MM.1S (cell line): ENCODE results near the gene NDEL1.
"Not testable (repeated sequence)": the region's sequence is repeated elsewhere in the genome, so short reads cannot be mapped to it uniquely, and the experiment has no call there.

Experiments used
- DNase-seq: peaks from one replicate; pipeline ENCODE4 v3.0.0-alpha.2; 2015
- H2AFZ ChIP-seq: fragments of 300-600 bp; sonication (generic); 2 replicates; pipeline ENCODE4 v1.6.0; 2016; ENCODE audit warnings: antibody characterized with exemption, low read length
- H3F3A ChIP-seq: fragments of 300-600 bp; sonication (generic); 2 replicates; pipeline ENCODE4 v1.6.1; 2016; ENCODE audit warnings: mild to moderate bottlenecking, antibody characterized with exemption, low read length, moderate library complexity, mixed read lengths; ENCODE audit not compliant: insufficient read depth
- H3K27ac ChIP-seq: fragments of 300-600 bp; sonication (generic); 2 replicates; pipeline ENCODE4 v1.5.1; 2016; ENCODE audit warnings: mild to moderate bottlenecking, low read length
- H3K27me3 ChIP-seq: fragments of 300-600 bp; sonication (generic); replicated peaks from 2 replicates; pipeline ENCODE4 v1.6.0; 2016; ENCODE audit warnings: low read length; ENCODE audit not compliant: insufficient read depth
- H3K36me3 ChIP-seq: fragments of 300-600 bp; sonication (generic); replicated peaks from 2 replicates; pipeline ENCODE4 v1.6.1; 2016; ENCODE audit warnings: mild to moderate bottlenecking, low read length, mixed read lengths; ENCODE audit not compliant: insufficient read depth
- H3K4me1 ChIP-seq: fragments of 300-600 bp; sonication (generic); 2 replicates; pipeline ENCODE4 v1.6.1; 2016; ENCODE audit warnings: low read length, mixed read lengths
- H3K4me2 ChIP-seq: fragments of 300-600 bp; sonication (generic); 2 replicates; pipeline ENCODE4 v1.6.0; 2016; ENCODE audit warnings: low read depth, low read length
- H3K4me3 ChIP-seq: fragments of 300-600 bp; sonication (generic); 2 replicates; pipeline ENCODE4 v1.5.1; 2016; ENCODE audit warnings: low read length, mixed read lengths
- H3K79me2 ChIP-seq: fragments of 300-600 bp; sonication (generic); 2 replicates; pipeline ENCODE4 v1.6.1; 2016; ENCODE audit warnings: mixed run types, low read length, mixed read lengths
- H3K9ac ChIP-seq: fragments of 300-600 bp; sonication (generic); 2 replicates; pipeline ENCODE4 v1.6.1; 2016; ENCODE audit warnings: low read length, mixed read lengths
- H3K9me2 ChIP-seq: fragments of 300-600 bp; sonication (generic); replicated peaks from 2 replicates; pipeline ENCODE4 v1.6.1; 2016; ENCODE audit warnings: mild to moderate bottlenecking, low read length, mixed read lengths; ENCODE audit not compliant: insufficient read depth
- H3K9me3 ChIP-seq: fragments of 300-600 bp; sonication (generic); replicated peaks from 2 replicates; pipeline ENCODE4 v1.6.1; 2016; ENCODE audit warnings: mild to moderate bottlenecking, low read length, mixed read lengths; ENCODE audit not compliant: insufficient read depth
- H4K20me1 ChIP-seq: fragments of 300-600 bp; sonication (generic); 2 replicates; pipeline ENCODE4 v1.6.1; 2016; ENCODE audit warnings: mild to moderate bottlenecking, low read length, moderate library complexity, mixed read lengths; ENCODE audit not compliant: insufficient read depth
- CTCF ChIP-seq: fragments of 300-600 bp; sonication (generic); IDR thresholded peaks from 2 replicates; pipeline ENCODE4 v1.5.1; 2016; ENCODE audit warnings: antibody characterized with exemption, low read length, mixed read lengths
- EZH2 ChIP-seq: fragments of 300-600 bp; sonication (generic); optimal IDR thresholded peaks from 2 replicates; pipeline ENCODE3; 2017; ENCODE audit warnings: low read depth, mild to moderate bottlenecking, antibody characterized with exemption, low read length, mixed read lengths
- EZH2phosphoT487 ChIP-seq: fragments of 300-600 bp; sonication (generic); IDR thresholded peaks from 2 replicates; pipeline ENCODE4 v1.6.1; 2018; ENCODE audit warnings: antibody characterized with exemption, low read length

NDEL1 gene

GRCh38 chr17:8393470-8394231, 42.0 kb upstream of the NDEL1 start:
- Histone ChIP-seq H3K36me3 (no peaks in the 10 kb centered on the region), H3K9ac (no peak overlapping the region), H3K9me3 (no peaks in the 10 kb centered on the region), H3K4me2 (no peak overlapping the region), H3K27me3 (peaks cover 23% of the 10 kb centered on the region), H2AFZ (peak overlapping the region; percentile 30; the same call in 1 of the 2 replicates), H3K27ac (no peak overlapping the region), H3K4me3 (no peak overlapping the region), H3K4me1 (0 out of 2 replicates have a peak, but pooled peaks cover 7% of the 10 kb centered on the region), H3F3A (no peaks in the 10 kb centered on the region), H3K79me2 (no peaks in the 10 kb centered on the region), H4K20me1 (no peaks in the 10 kb centered on the region), H3K9me2 (no peaks in the 10 kb centered on the region)
- DNase-seq, result peak; percentile 41
- no peak for TF ChIP-seq EZH2
- no peak for TF ChIP-seq EZH2phosphoT487
- no peak for TF ChIP-seq CTCF

GRCh38 chr17:8394497-8394896, 41.2 kb upstream of the NDEL1 start:
- H3K4me2 ChIP-seq, H3K79me2 ChIP-seq, H3K4me3 ChIP-seq: not testable (repeated sequence)

GRCh38 chr17:8397636-8398035, 38.0 kb upstream of the NDEL1 start, which contains the start of gene RNF222:
Gene RNF222 (minus strand): TSS chr17:8397827. CDS start chr17:8393461, 4,366 bp downstream.
- H3F3A ChIP-seq, result no peaks in the 10 kb centered on the region
- H3K4me3 ChIP-seq, result no peak within 1 kb of the TSS
- H3K27ac ChIP-seq, result no peak within 1 kb of the TSS
- H3K36me3 ChIP-seq, result no peaks in the 10 kb centered on the region
- no peak within 1 kb of the TSS for H3K4me2 ChIP-seq
- H4K20me1 ChIP-seq, result no peaks in the 10 kb centered on the region
- H3K9me3 ChIP-seq, result no peaks in the 10 kb centered on the region
- no peaks in the 10 kb centered on the region for H3K79me2 ChIP-seq
- no peak within 1 kb of the TSS for H3K9ac ChIP-seq
- DNase-seq, result no peak
- no peak within 1 kb of the TSS for H2AFZ ChIP-seq
- 0 out of 2 replicates have a peak, but pooled peaks cover 7% of the 10 kb centered on the region for H3K4me1 ChIP-seq
- no peak for TF ChIP-seq CTCF
- TF ChIP-seq EZH2phosphoT487, result no peak
- TF ChIP-seq EZH2, result no peak
- H3K27me3 ChIP-seq, result peaks cover 30% of the 10 kb centered on the region
- H3K9me2 ChIP-seq, result no peaks in the 10 kb centered on the region

More at GRCh38 chr17:8394497-8394896, 41.2 kb upstream of the NDEL1 start:
- H3K9me3 ChIP-seq, H4K20me1 ChIP-seq, H3K36me3 ChIP-seq, H3K4me1 ChIP-seq, H3F3A ChIP-seq, H3K27ac ChIP-seq, H3K9ac ChIP-seq, H2AFZ ChIP-seq, DNase-seq, H3K9me2 ChIP-seq: not testable (repeated sequence)
- peaks cover 23% of the 10 kb centered on the region for H3K27me3 ChIP-seq

- H3K4me1 ChIP-seq, result no peaks in the 10 kb centered on the region
- no peak for TF ChIP-seq EZH2phosphoT487
- TF ChIP-seq EZH2, result no peak
- TF ChIP-seq CTCF, result no peak
Observed at GRCh38 chr17:8398980-8399379, 36.7 kb upstream of the NDEL1 start.

More at GRCh38 chr17:8398980-8399379, 36.7 kb upstream of the NDEL1 start:
- no peaks in the 10 kb centered on the region for H3K9me2 ChIP-seq
- H3F3A ChIP-seq, result no peaks in the 10 kb centered on the region
- no peak overlapping the region for H3K27ac ChIP-seq
- no peaks in the 10 kb centered on the region for H3K9me3 ChIP-seq
- H4K20me1 ChIP-seq, result no peaks in the 10 kb centered on the region
- H3K79me2 ChIP-seq, result no peaks in the 10 kb centered on the region
- H3K36me3 ChIP-seq, result no peaks in the 10 kb centered on the region
- no peak overlapping the region for H3K9ac ChIP-seq
- DNase-seq, result no peak
- no peak overlapping the region for H2AFZ ChIP-seq
- peaks cover 30% of the 10 kb centered on the region for H3K27me3 ChIP-seq
- H3K4me3 ChIP-seq, result no peak overlapping the region
- H3K4me2 ChIP-seq, result no peak overlapping the region
